Heart right ventricle (tissue), 16 donors: Measurements from ENCODE around the gene KLC1. TPM values are rescaled to one million over a fixed set of nuclear protein-coding genes. Genes with fewer than 3 reads are reported as not detected.

Experiments
- ATAC-seq, 8 donors: fragments of 200-7000 bp; cut with Tn5 transposase; one replicate each; pipeline ENCODE4 v1.9.1; 2020; ENCODE audit warnings: mild to moderate bottlenecking in 8 of 8, moderate library complexity in 8 of 8, moderate number of reproducible peaks in 1 of 8
- DNase-seq, 2 donors: peaks; one replicate each; pipeline ENCODE4 v3.0.0-alpha.2; 2020
- H3K27ac ChIP-seq, 10 donors: fragments of 200-600 bp; sonication (generic) in 2 of 10; one replicate each; pipeline versions ENCODE4 v1.5.0 to v1.8.0; 2020 to 2022; ENCODE audit warnings: mild to moderate bottlenecking in 3 of 10
- H3K27me3 ChIP-seq, 7 donors: fragments of 200-600 bp; one replicate each; pipeline ENCODE4 v1.8.0; 2021 to 2022; ENCODE audit warnings: mild to moderate bottlenecking in 2 of 7
- H3K36me3 ChIP-seq, 9 donors: fragments of 200-600 bp; sonication (generic) in 1 of 9; one replicate each; pipeline versions ENCODE4 v1.5.0 to v1.8.0; 2020 to 2022; ENCODE audit warnings: mild to moderate bottlenecking in 2 of 9
- H3K4me1 ChIP-seq, 9 donors: fragments of 200-600 bp; sonication (generic) in 1 of 9; one replicate each; pipeline versions ENCODE4 v1.5.0 to v1.8.0; 2020 to 2022; ENCODE audit warnings: mild to moderate bottlenecking in 4 of 9
- H3K4me3 ChIP-seq, 10 donors: fragments of 200-600 bp; sonication (generic) in 2 of 10; one replicate each; pipeline versions ENCODE4 v1.5.0 to v1.8.0; 2020 to 2022; ENCODE audit warnings: mild to moderate bottlenecking in 7 of 10, moderate library complexity in 2 of 10
- H3K9me3 ChIP-seq, 11 donors: fragments of 200-600 bp in 10 of 11; sonication (generic) in 2 of 11; one replicate each; pipeline versions ENCODE4 v1.5.0 to v1.8.0; 2013 to 2022; ENCODE audit warnings: mild to moderate bottlenecking in 2 of 11, control low read depth in 1 of 11, moderate library complexity in 1 of 11
- WGBS, 2 donors: extraction: QIAGEN DNeasy Blood & Tissue Kit; methylation state at CpG; one replicate each; pipeline ENCODE4 v1.1.7; 2013; ENCODE audit warnings: inconsistent platforms in 1 of 2; 5-methylcytosine and 5-hydroxymethylcytosine counted together
- intact Hi-C, 10 donors: fragments of 100-400 bp; cut with DNase I; formaldehyde crosslinking; loops; one replicate each; pipeline versions ENCODE4 v1.11.1 to v1.14.2; 2022
- polyA plus RNA-seq, 2 donors: library from polyadenylated mRNA; stranded (reverse); fragments of 200-250 nt; gene quantifications; one replicate each; pipeline ENCODE4 v1.2.3, GENCODE V29; 2013
- total RNA-seq, 10 donors: library from RNA; stranded (reverse); fragmentation: NEBNext Ultra II Directional in 3 of 10; extraction: Animal tissue kit (Norgen Biotek cat#: 25700) in 3 of 10; gene quantifications; one replicate each; pipeline versions ENCODE4 v1.2.1 to v1.2.4, GENCODE V29; 2021 to 2023
- TF ChIP-seq, protein P1 (sequence below), 9 donors: fragments of 200-600 bp; sonication (generic) in 2 of 9; IDR thresholded peaks; one replicate each; pipeline versions ENCODE4 v1.5.0 to v1.8.0; 2021 to 2022; ENCODE audit warnings: antibody characterized with exemption in 9 of 9, mild to moderate bottlenecking in 5 of 9, moderate library complexity in 1 of 9
- donor health status: Arrhythmogenic right ventricular cardiomyopathy.
- donor health status: ischemic (EF 13 %, LVEDD 7.1; RV severe dilation, severe dysfunction).
- donor health status: healthy with polysubstance abuse.
- donor health status: DM: no; HTN: yes; CAD: no.
- donor health status: DM: no; HTN: no; CAD: no.
- donor health status: ischemic (EF 25% LVEDD 6.9; RV normal size, moderate dysfunction).
- donor health status: ischemic (EF 25% LVEDD 5.7; RV mildly dilated, moderate dysfunction).
- donor health status: healthy.
- donor health status: DM: yes; HTN: yes; CAD: no.
- donor health status: Ischemic cardiomyopathy.
- donor health status: ischemic (EF 35%, LVEDD 5.7; RV mildly dilated, moderate dysfunction).
- donor health status: nonischemic (EF 11% LVEDD 7.7; RV severe dilation, severe dysfunction).
- donor health status: DM: yes; HTN: yes; CAD: no.
- donor health status: PGD.
- donor health status: ischemic (EF 29% LVEDD 5.4; RV normal size, mild dysfunction).
- donor health status: nonischemic (EF 23%, LVEDD 6.1; RV moderate dilation, normal function).

KLC1 gene
- total and polyA plus RNA-seq, 12 donors: 123 to 220 (median 151) TPM

DNA sequence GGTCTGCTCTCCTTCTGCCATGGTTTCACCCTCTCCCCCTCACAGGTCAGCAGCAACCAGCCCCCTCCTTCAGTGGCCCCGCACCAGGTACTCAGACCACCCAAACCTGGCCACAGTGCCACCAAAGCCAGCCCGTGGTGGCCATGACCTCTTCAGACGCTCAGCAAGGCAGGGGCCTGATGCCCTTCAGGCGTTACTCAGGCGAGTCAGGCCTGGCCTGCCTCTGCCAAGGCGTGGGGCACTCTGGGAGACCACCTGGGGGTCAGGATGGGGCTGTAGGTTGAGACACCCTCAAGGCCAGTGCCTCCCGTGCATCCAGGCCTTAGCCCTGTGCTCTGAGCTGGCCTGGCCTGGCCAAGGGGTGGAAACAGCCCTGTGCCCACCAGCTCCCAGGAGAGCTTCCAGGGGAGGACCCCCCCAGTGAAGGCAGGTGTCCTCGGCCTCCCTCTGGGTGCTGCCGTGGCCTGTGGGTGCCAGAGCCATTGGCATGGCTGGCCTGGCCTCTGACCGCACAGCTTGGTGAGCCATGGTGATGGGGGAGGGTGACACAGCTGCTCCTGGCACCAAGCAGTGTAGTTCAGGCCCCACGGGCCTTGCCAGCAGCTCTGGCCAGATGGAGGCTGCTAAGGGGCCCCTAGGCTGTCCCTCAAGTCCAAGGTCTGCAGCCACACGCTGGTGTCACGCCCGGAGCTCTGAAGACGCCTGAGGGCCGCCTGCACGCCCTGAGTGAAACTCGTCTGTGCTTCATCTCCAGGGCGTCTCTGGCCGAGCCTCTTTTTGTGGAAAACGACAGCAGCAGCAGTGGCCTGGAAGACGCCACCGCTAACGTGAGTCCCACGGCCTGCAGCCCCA is 71.1 kb downstream of the KLC1 start:
- H3K27me3 ChIP-seq: no peaks in the 10 kb centered on the region
- intact Hi-C loops: loop anchor here in 1 of 10 donors (10.0 kb wide), 1 partner anchor 125 kb away; no protein-coding TSS in a partner anchor
- 71 to 85% methylated on average over 25 of the region's 25 CpGs for WGBS, 2 donors
- peaks cover 0 to 86% (median 22%) of the 10 kb centered on the region in 9 donors for H3K36me3 ChIP-seq
- DNase-seq (no peak), ATAC-seq (peak; percentile 9 to 77 (median 48))
- no peak overlapping the region for H3K4me3 ChIP-seq
- H3K27ac ChIP-seq: peak overlapping the region in 9 of 10 donors; percentile 39 to 83 (median 56)
- H3K9me3 ChIP-seq: no peaks in the 10 kb centered on the region
- TF ChIP-seq, protein P1, sequence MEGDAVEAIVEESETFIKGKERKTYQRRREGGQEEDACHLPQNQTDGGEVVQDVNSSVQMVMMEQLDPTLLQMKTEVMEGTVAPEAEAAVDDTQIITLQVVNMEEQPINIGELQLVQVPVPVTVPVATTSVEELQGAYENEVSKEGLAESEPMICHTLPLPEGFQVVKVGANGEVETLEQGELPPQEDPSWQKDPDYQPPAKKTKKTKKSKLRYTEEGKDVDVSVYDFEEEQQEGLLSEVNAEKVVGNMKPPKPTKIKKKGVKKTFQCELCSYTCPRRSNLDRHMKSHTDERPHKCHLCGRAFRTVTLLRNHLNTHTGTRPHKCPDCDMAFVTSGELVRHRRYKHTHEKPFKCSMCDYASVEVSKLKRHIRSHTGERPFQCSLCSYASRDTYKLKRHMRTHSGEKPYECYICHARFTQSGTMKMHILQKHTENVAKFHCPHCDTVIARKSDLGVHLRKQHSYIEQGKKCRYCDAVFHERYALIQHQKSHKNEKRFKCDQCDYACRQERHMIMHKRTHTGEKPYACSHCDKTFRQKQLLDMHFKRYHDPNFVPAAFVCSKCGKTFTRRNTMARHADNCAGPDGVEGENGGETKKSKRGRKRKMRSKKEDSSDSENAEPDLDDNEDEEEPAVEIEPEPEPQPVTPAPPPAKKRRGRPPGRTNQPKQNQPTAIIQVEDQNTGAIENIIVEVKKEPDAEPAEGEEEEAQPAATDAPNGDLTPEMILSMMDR (IDR thresholded peaks at IDR 0.05): no peak
- peaks cover 23 to 100% (median 72%) of the 10 kb centered on the region in 9 donors for H3K4me1 ChIP-seq

DNA sequence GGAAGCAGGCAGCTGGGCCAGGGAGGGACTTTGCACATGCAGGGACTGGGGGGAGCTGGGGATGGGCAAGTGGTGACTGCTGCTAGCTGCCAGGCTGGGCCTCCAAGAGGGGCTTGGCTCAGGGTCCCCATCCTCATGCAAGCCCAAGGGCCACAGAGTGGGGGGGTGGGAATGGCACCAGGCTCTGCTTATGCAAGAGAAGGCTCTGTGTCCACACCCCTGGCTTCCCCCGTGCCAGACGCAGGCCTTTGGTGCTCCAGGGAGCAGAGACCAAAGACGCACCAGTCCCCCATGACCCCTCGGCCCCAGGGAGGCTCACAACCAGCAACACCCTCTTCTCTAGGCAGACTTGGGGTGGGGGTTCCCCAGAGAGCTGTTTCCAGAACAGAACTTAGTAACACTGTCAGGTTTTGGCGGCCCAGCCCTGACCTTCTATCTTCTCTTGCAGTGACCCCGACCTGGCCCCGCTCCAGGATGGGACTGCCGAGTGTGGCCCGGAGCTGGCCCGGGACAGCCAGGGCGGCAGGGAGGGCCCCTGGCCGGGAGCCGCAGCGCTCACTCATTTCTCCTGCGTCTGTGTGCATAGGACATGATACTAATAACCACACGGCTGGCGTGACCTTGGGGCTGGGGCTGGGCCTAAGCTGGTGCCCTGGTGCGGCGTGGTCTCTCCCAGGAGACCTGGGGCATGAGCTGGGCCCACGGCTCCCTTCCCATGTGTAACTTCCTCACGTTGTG is 71.9 kb downstream of the KLC1 start:
- peaks cover 0 to 88% (median 19%) of the 10 kb centered on the region in 9 donors for H3K36me3 ChIP-seq
- TF ChIP-seq, protein P1 (IDR thresholded peaks at IDR 0.05): no peak
- no peaks in the 10 kb centered on the region for H3K27me3 ChIP-seq
- 69 to 91% methylated on average over 21 of the region's 21 CpGs for WGBS, 2 donors
- no peak overlapping the region for H3K4me3 ChIP-seq
- no peaks in the 10 kb centered on the region for H3K9me3 ChIP-seq
- DNase-seq (peak in 1 of 2 donors; percentile 10), ATAC-seq (peak in 4 of 8 donors; percentile 5 to 46 (median 38))
- peak overlapping the region in 9 of 10 donors; percentile 39 to 83 (median 56) for H3K27ac ChIP-seq
- intact Hi-C loops: loop anchor here in 1 of 10 donors (10.0 kb wide), 1 partner anchor 126 kb away; no protein-coding TSS in a partner anchor
- H3K4me1 ChIP-seq: peaks cover 26 to 100% (median 69%) of the 10 kb centered on the region in 9 donors

DNA sequence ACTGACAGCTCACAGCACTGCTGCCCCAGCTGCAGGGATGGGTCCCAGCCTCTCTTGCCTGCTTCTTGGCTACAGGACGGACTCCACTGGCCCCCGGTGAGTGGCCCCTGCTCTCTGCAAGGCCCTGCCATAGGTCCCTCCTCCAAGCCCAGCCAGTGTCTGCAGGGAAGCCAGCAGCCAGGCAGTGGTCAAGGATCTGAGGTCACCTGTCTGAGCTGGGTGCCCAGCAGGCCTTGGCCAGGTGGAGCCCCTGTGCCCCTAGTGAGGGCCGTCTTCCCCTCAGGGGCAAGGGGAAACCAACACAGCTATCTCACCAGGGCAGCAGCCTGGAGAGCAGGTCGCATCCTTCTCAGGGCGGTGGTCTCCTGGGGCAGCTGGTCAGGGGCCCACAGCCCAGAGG is 73.1 kb downstream of the KLC1 start:
- ATAC-seq: no peak
- Histone ChIP-seq H3K27me3 (no peaks in the 10 kb centered on the region), H3K4me1 (peaks cover 21 to 99% (median 58%) of the 10 kb centered on the region in 9 donors), H3K4me3 (no peak overlapping the region), H3K9me3 (no peaks in the 10 kb centered on the region), H3K27ac (peak overlapping the region in 3 of 10 donors; percentile 55 to 83 (median 75)), H3K36me3 (peaks cover 0 to 100% (median 19%) of the 10 kb centered on the region in 9 donors)
- 82 to 97% methylated on average over 5 of the region's 5 CpGs for WGBS, 2 donors
- peak in 1 of 2 donors; percentile 8 for DNase-seq
- intact Hi-C loops: loop anchor here in 1 of 10 donors (10.0 kb wide), 1 partner anchor 127 kb away; no protein-coding TSS in a partner anchor
- TF ChIP-seq, protein P1 (IDR thresholded peaks at IDR 0.05): no peak
